ENCODE measurements around the gene MC3R. TPM values are rescaled to one million over a fixed set of nuclear protein-coding genes. Genes with fewer than 3 reads are reported as not detected.
A peak's percentile ranks its signal among the peaks of the same experiment; 100 is the strongest.

MC3R gene
- total and polyA plus RNA-seq, 4 donors: not detected

- no peak overlapping the region for H3K27ac ChIP-seq (ENCODE audit: low read depth in 1 of 2, low read length in 2 of 2)
- H3K36me3 ChIP-seq (ENCODE audit: control insufficient read depth in 4 of 4, insufficient read depth in 3 of 4, low read depth in 1 of 4, low read length in 3 of 4): no peaks in the 10 kb centered on the region
- TF ChIP-seq RAD21 (IDR thresholded peaks at IDR 0.05) (peak; percentile 71 to 73), SP1 (IDR thresholded peaks at IDR 0.05) (no peak)
- TF ChIP-seq, protein P1, sequence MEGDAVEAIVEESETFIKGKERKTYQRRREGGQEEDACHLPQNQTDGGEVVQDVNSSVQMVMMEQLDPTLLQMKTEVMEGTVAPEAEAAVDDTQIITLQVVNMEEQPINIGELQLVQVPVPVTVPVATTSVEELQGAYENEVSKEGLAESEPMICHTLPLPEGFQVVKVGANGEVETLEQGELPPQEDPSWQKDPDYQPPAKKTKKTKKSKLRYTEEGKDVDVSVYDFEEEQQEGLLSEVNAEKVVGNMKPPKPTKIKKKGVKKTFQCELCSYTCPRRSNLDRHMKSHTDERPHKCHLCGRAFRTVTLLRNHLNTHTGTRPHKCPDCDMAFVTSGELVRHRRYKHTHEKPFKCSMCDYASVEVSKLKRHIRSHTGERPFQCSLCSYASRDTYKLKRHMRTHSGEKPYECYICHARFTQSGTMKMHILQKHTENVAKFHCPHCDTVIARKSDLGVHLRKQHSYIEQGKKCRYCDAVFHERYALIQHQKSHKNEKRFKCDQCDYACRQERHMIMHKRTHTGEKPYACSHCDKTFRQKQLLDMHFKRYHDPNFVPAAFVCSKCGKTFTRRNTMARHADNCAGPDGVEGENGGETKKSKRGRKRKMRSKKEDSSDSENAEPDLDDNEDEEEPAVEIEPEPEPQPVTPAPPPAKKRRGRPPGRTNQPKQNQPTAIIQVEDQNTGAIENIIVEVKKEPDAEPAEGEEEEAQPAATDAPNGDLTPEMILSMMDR (IDR thresholded peaks at IDR 0.05; ENCODE audit: low read depth, low read length, missing input control): peak; percentile 45
- peaks cover 0 to 4% (median 1%) of the 10 kb centered on the region in 4 donors for H3K27me3 ChIP-seq (ENCODE audit: control insufficient read depth in 4 of 4, insufficient read depth in 4 of 4, low read length in 3 of 4)
- no peak overlapping the region for H3K4me3 ChIP-seq (ENCODE audit: low read depth in 1 of 3, low read length in 3 of 3)
- no peak overlapping the region for H3K9ac ChIP-seq (ENCODE audit: low read depth in 1 of 2, low read length in 2 of 2)
- WGBS: 46% methylated on average over 6 of the region's 6 CpGs
- DNase-seq (ENCODE audit: low spot score): no peak
- H3K9me3 ChIP-seq (ENCODE audit: control insufficient read depth in 4 of 4, low read length in 3 of 4): peaks cover 3 to 21% (median 10%) of the 10 kb centered on the region in 4 donors
- H3K4me1 ChIP-seq (ENCODE audit: control insufficient read depth in 4 of 4, insufficient read depth in 4 of 4, low read length in 3 of 4): no peaks in the 10 kb centered on the region
Measured at GRCh38 chr20:56202493-56203077, 45.9 kb upstream of the MC3R start.

DNA sequence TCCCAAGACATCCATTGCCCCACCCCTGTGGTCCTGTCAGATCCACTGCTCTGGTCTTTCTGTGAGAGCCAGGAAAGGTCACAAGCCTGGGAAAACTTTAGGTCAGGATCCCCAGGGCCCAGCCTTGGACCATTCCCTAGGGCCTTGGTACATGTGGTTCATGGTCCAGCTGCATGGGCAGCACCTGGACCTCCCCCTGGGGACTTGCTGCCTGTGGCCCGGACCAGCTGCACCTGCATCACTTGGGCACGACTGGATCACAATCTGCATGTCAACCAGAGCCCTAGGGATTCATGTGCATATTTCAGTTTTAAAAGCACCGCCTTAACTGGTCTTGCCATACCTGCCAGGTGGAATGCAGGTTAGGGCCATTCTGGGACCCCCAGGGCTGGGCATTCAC, 44.3 kb upstream of the MC3R start:
- TF ChIP-seq ATF3 (IDR thresholded peaks at IDR 0.05) (no peak), HNF4A (conservative IDR thresholded peaks at IDR 0.05) (no peak), YY1 (IDR thresholded peaks at IDR 0.05) (no peak), TAF1 (conservative IDR thresholded peaks at IDR 0.05) (no peak), SP1 (IDR thresholded peaks at IDR 0.05) (no peak), RXRA (IDR thresholded peaks at IDR 0.05) (no peak), MAX (IDR thresholded peaks at IDR 0.05) (no peak), ZBTB33 (IDR thresholded peaks at IDR 0.05) (no peak), RAD21 (IDR thresholded peaks at IDR 0.05) (no peak), FOXA2 (IDR thresholded peaks at IDR 0.05) (no peak), NR2F2 (IDR thresholded peaks at IDR 0.05) (no peak)
- TF ChIP-seq, protein P1 (IDR thresholded peaks at IDR 0.05; ENCODE audit: low read depth, low read length, missing input control): no peak
- Histone ChIP-seq H3K27me3 (ENCODE audit: control insufficient read depth in 4 of 4, insufficient read depth in 4 of 4, low read length in 3 of 4) (peaks cover 0 to 2% (median 1%) of the 10 kb centered on the region in 4 donors), H3K4me3 (ENCODE audit: low read depth in 1 of 3, low read length in 3 of 3) (no peak overlapping the region), H3K9ac (ENCODE audit: low read depth in 1 of 2, low read length in 2 of 2) (no peak overlapping the region), H3K4me1 (ENCODE audit: control insufficient read depth in 4 of 4, insufficient read depth in 4 of 4, low read length in 3 of 4) (no peaks in the 10 kb centered on the region), H3K9me3 (ENCODE audit: control insufficient read depth in 4 of 4, low read length in 3 of 4) (peaks cover 3 to 14% (median 10%) of the 10 kb centered on the region in 4 donors), H3K36me3 (ENCODE audit: control insufficient read depth in 4 of 4, insufficient read depth in 3 of 4, low read depth in 1 of 4, low read length in 3 of 4) (no peaks in the 10 kb centered on the region), H3K27ac (ENCODE audit: low read depth in 1 of 2, low read length in 2 of 2) (no peak overlapping the region)
- no peak for DNase-seq (ENCODE audit: low spot score)
- WGBS: 82% methylated on average over 3 of the region's 3 CpGs
